Measurements from ENCODE around the gene ERF.

- peak; percentile 86 for TF ChIP-seq POLR2AphosphoS5 (IDR thresholded peaks at IDR 0.05; ENCODE audit: low read depth, low read length)
- no peak for TF ChIP-seq CHD1 (IDR thresholded peaks at IDR 0.05; ENCODE audit: low read depth, low read length)
- no peak for TF ChIP-seq JUN (IDR thresholded peaks at IDR 0.05; ENCODE audit: low read depth, low read length)
- TF ChIP-seq POLR2A (IDR thresholded peaks at IDR 0.05; ENCODE audit: control extremely low read depth in 1 of 2, low read depth in 2 of 2, low read length in 2 of 2), result peak; percentile 51 to 94
- TF ChIP-seq RXRA (IDR thresholded peaks at IDR 0.05; ENCODE audit: insufficient read depth, low read depth, low read length), result no peak
Measured at GRCh38 chr19:42242512-42243409, 12.2 kb downstream of the ERF start, which contains the start of gene GSK3A.
